ENCODE measurements around the gene ABCF1.

- TF ChIP-seq, protein P1, sequence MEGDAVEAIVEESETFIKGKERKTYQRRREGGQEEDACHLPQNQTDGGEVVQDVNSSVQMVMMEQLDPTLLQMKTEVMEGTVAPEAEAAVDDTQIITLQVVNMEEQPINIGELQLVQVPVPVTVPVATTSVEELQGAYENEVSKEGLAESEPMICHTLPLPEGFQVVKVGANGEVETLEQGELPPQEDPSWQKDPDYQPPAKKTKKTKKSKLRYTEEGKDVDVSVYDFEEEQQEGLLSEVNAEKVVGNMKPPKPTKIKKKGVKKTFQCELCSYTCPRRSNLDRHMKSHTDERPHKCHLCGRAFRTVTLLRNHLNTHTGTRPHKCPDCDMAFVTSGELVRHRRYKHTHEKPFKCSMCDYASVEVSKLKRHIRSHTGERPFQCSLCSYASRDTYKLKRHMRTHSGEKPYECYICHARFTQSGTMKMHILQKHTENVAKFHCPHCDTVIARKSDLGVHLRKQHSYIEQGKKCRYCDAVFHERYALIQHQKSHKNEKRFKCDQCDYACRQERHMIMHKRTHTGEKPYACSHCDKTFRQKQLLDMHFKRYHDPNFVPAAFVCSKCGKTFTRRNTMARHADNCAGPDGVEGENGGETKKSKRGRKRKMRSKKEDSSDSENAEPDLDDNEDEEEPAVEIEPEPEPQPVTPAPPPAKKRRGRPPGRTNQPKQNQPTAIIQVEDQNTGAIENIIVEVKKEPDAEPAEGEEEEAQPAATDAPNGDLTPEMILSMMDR (conservative IDR thresholded peaks at IDR 0.05), result no peak
- no peak for TF ChIP-seq EZH2 (IDR thresholded peaks at IDR 0.05; ENCODE audit: low read depth)
These were observed 32.7 kb downstream of the ABCF1 start for GRCh38 chr6:30603961-30604360.

Measured in PC-9 (cell line).